ENCODE measurements around the gene KRT7. TPM values are rescaled to one million over a fixed set of nuclear protein-coding genes. Genes with fewer than 3 reads are reported as not detected.

KRT7 gene
- total and polyA plus RNA-seq, 9 of the 15 experiments (the other 6 are each of a cell fraction or from before 2014, with no cell fraction given): 1.4 TPM; not detected in 8

- Histone ChIP-seq H3K4me2 (ENCODE audit: insufficient read depth, low read length) (no peak overlapping the region), H3K27me3 (ENCODE audit: control insufficient read depth in 2 of 2, insufficient read depth in 2 of 2, low read length in 2 of 2) (peaks cover 14 to 62% of the 10 kb centered on the region in 2 experiments; a peak in 4 of 5 replicates), H3K9ac (ENCODE audit: insufficient read depth in 1 of 2, low read depth in 2 of 2, low read length in 2 of 2) (no peak overlapping the region), H3K4me3 (no peak overlapping the region), H3K9me1 (ENCODE audit: control insufficient read depth, insufficient read depth, low read length) (peaks cover 4% of the 10 kb centered on the region), H3K4me1 (replicated peaks in 1 of 2; ENCODE audit: control insufficient read depth in 2 of 2, insufficient read depth in 2 of 2, low read length in 2 of 2) (no peaks in the 10 kb centered on the region), H2AFZ (ENCODE audit: low read depth, low read length) (no peak overlapping the region), H3K27ac (ENCODE audit: extremely low read depth, low read depth, low read length) (no peak overlapping the region), H4K20me1 (replicated peaks; ENCODE audit: control insufficient read depth, insufficient read depth, low read length) (peaks cover 21% of the 10 kb centered on the region), H3K9me3 (replicated peaks; ENCODE audit: control insufficient read depth, insufficient read depth, low read depth, low read length) (no peaks in the 10 kb centered on the region), H3K36me3 (ENCODE audit: control insufficient read depth, insufficient read depth, low read length) (no peaks in the 10 kb centered on the region), H3K79me2 (ENCODE audit: control insufficient read depth, insufficient read depth, low read length) (no peaks in the 10 kb centered on the region)
- POLR2A ChIA-PET: interaction anchor here (1.1 kb wide), 1 partner anchor 12 kb away, joined by 4 read pairs; no protein-coding TSS in a partner anchor
- under 1% methylated on average over 18 of the region's 18 CpGs for whole genome bisulfite sequencing (ENCODE audit: insufficient coverage, low coverage, missing lambda C conversion rate)
- no peak for ATAC-seq
- no peak for DNase-seq (ENCODE audit: extremely low read depth in 1 of 4, low spot score in 3 of 4)
- no peak for FAIRE-seq
- no TSS peak for BruUV-seq (replicated peaks)
- CTCF ChIA-PET (ENCODE audit: low intra/inter-chr PET ratio): no interaction called here
- in situ Hi-C loops (cut with MboI): no loop called here
- no peak for TF ChIP-seq RHOXF2B (CRISPR knock-in tag; conservative IDR thresholded peaks at IDR 0.05)
- no peak for TF ChIP-seq SREBF1 (IDR thresholded peaks at IDR 0.05; ENCODE audit: borderline replicate concordance, low read depth, low read length)
- TF ChIP-seq E2F8 (IDR thresholded peaks at IDR 0.05; ENCODE audit: low read depth, partially characterized antibody): no peak
- TF ChIP-seq NCOA2 (IDR thresholded peaks at IDR 0.05; ENCODE audit: partially characterized antibody in 2 of 2): no peak
- TF ChIP-seq DLX4 (CRISPR knock-in tag; IDR thresholded peaks at IDR 0.05): no peak
- no peak for TF ChIP-seq RFX7 (CRISPR knock-in tag; IDR thresholded peaks at IDR 0.05)
- TF ChIP-seq ZNF695 (CRISPR knock-in tag; IDR thresholded peaks at IDR 0.05): no peak
- intact Hi-C loops (cut with micrococcal nuclease): no loop called here
Observed at GRCh38 chr12:52208424-52209165, 24.4 kb upstream of the KRT7 start.

All from K562 (cell line).